ENCODE data around the gene METTL9. TPM values are rescaled to one million over a fixed set of nuclear protein-coding genes. Genes with fewer than 3 reads are reported as not detected.
A peak's percentile ranks its signal among the peaks of the same experiment; 100 is the strongest.
"Not testable (repeated sequence)": the region's sequence is repeated elsewhere in the genome, so short reads cannot be mapped to it uniquely, and the experiment has no call there.

The METTL9 gene
- polyA plus RNA-seq, 1 donor from 2014 or later, result 78.5 TPM

GRCh38 chr16:21666772-21667171 is 67.4 kb downstream of the METTL9 start:
- H3K27me3 Mint-ChIP-seq, result peaks cover 10% of the 10 kb centered on the region
- no peaks in the 10 kb centered on the region for H3K9me3 Mint-ChIP-seq
- peaks cover under 1 to 4% (median under 1%) of the 10 kb centered on the region in 3 donors for H3K4me1 Mint-ChIP-seq
- no peaks in the 10 kb centered on the region for H3K36me3 Mint-ChIP-seq
- no peak overlapping the region for H3K4me3 Mint-ChIP-seq
- H3K27ac Mint-ChIP-seq, result no peak overlapping the region

- peaks cover 0 to 4% (median 0%) of the 10 kb centered on the region in 3 donors for H3K4me1 Mint-ChIP-seq
- H3K4me3 Mint-ChIP-seq, result no peak overlapping the region
- H3K36me3 Mint-ChIP-seq, result no peaks in the 10 kb centered on the region
- H3K9me3 Mint-ChIP-seq, result no peaks in the 10 kb centered on the region
- no peak overlapping the region for H3K27ac Mint-ChIP-seq
- H3K27me3 Mint-ChIP-seq, result peaks cover 10% of the 10 kb centered on the region
Observed at GRCh38 chr16:21667575-21667974, 68.2 kb downstream of the METTL9 start.

- Mint-ChIP-seq H3K9me3 (no peaks in the 10 kb centered on the region), H3K36me3 (no peaks in the 10 kb centered on the region), H3K4me3 (no peak overlapping the region), H3K27ac (no peak overlapping the region), H3K27me3 (peaks cover 6% of the 10 kb centered on the region), H3K4me1 (no peaks in the 10 kb centered on the region)
Observed at GRCh38 chr16:21673469-21673868, 74.1 kb downstream of the METTL9 start.

GRCh38 chr16:21674456-21674855 is 75.1 kb downstream of the METTL9 start:
- H3K9me3 Mint-ChIP-seq, H3K36me3 Mint-ChIP-seq, H3K4me3 Mint-ChIP-seq, H3K4me1 Mint-ChIP-seq, H3K27me3 Mint-ChIP-seq, H3K27ac Mint-ChIP-seq: not testable (repeated sequence)

GRCh38 chr16:21680714-21681113 is 81.3 kb downstream of the METTL9 start:
- H3K9me3 Mint-ChIP-seq, H3K36me3 Mint-ChIP-seq, H3K27ac Mint-ChIP-seq, H3K4me3 Mint-ChIP-seq, H3K4me1 Mint-ChIP-seq: not testable (repeated sequence)
- H3K27me3 Mint-ChIP-seq, result peaks cover 12% of the 10 kb centered on the region

- H3K4me3 Mint-ChIP-seq, result no peak overlapping the region
- H3K27ac Mint-ChIP-seq, result no peak overlapping the region
- peaks cover 17% of the 10 kb centered on the region for H3K27me3 Mint-ChIP-seq
- peaks cover 0 to 1% (median 1%) of the 10 kb centered on the region in 3 donors for H3K4me1 Mint-ChIP-seq
- peaks cover 0 to 6% (median 0%) of the 10 kb centered on the region in 3 donors for H3K9me3 Mint-ChIP-seq
- peaks cover 1% of the 10 kb centered on the region for H3K36me3 Mint-ChIP-seq
Observed at GRCh38 chr16:21683184-21683583, 83.8 kb downstream of the METTL9 start.

GRCh38 chr16:21684199-21684598 is 84.8 kb downstream of the METTL9 start:
- Mint-ChIP-seq H3K4me3 (no peak overlapping the region), H3K9me3 (peaks cover 0 to 9% (median 2%) of the 10 kb centered on the region in 3 donors), H3K27me3 (peaks cover 20% of the 10 kb centered on the region), H3K4me1 (peaks cover 0 to 1% (median 1%) of the 10 kb centered on the region in 3 donors), H3K36me3 (peaks cover 3% of the 10 kb centered on the region), H3K27ac (peak overlapping the region in 1 of 3 donors; percentile 43)

GRCh38 chr16:21685034-21685455 is 85.7 kb downstream of the METTL9 start:
- Mint-ChIP-seq H3K4me1 (peaks cover 0 to 1% (median 1%) of the 10 kb centered on the region in 3 donors), H3K4me3 (no peak overlapping the region), H3K27me3 (peaks cover 21% of the 10 kb centered on the region), H3K27ac (no peak overlapping the region), H3K36me3 (peaks cover 3% of the 10 kb centered on the region), H3K9me3 (peaks cover 0 to 9% (median 2%) of the 10 kb centered on the region in 3 donors)

- H3K27ac Mint-ChIP-seq, result no peak overlapping the region
- H3K27me3 Mint-ChIP-seq, result peaks cover 14% of the 10 kb centered on the region
- H3K4me1 Mint-ChIP-seq, result peaks cover 0 to 1% (median 1%) of the 10 kb centered on the region in 3 donors
- peaks cover 0 to 9% (median 2%) of the 10 kb centered on the region in 3 donors for H3K9me3 Mint-ChIP-seq
- H3K36me3 Mint-ChIP-seq, result peaks cover 2% of the 10 kb centered on the region
- no peak overlapping the region for H3K4me3 Mint-ChIP-seq
Observed at GRCh38 chr16:21689107-21689506, 89.7 kb downstream of the METTL9 start.

- H3K27me3 Mint-ChIP-seq, result peaks cover 14% of the 10 kb centered on the region
- H3K4me3 Mint-ChIP-seq, H3K36me3 Mint-ChIP-seq, H3K27ac Mint-ChIP-seq, H3K4me1 Mint-ChIP-seq, H3K9me3 Mint-ChIP-seq: not testable (repeated sequence)
Observed at GRCh38 chr16:21690967-21691366, 91.6 kb downstream of the METTL9 start.

- Mint-ChIP-seq H3K36me3 (no peaks in the 10 kb centered on the region), H3K9me3 (no peaks in the 10 kb centered on the region), H3K27ac (no peak overlapping the region), H3K4me1 (no peaks in the 10 kb centered on the region), H3K27me3 (peaks cover 3% of the 10 kb centered on the region), H3K4me3 (no peak overlapping the region)
Observed at GRCh38 chr16:21694609-21695008, 95.2 kb downstream of the METTL9 start.

GRCh38 chr16:21697032-21697431 is 97.7 kb downstream of the METTL9 start:
- Mint-ChIP-seq H3K36me3 (no peaks in the 10 kb centered on the region), H3K4me1 (no peaks in the 10 kb centered on the region), H3K4me3 (no peak overlapping the region), H3K27me3 (peaks cover 5% of the 10 kb centered on the region), H3K27ac (no peak overlapping the region), H3K9me3 (no peaks in the 10 kb centered on the region)

GRCh38 chr16:21698169-21699032 is 99.0 kb downstream of the METTL9 start:
- Mint-ChIP-seq H3K4me1 (peaks cover 5 to 6% (median 5%) of the 10 kb centered on the region in 3 donors), H3K9me3 (no peaks in the 10 kb centered on the region), H3K4me3 (no peak overlapping the region), H3K36me3 (no peaks in the 10 kb centered on the region), H3K27me3 (peaks cover 9% of the 10 kb centered on the region), H3K27ac (no peak overlapping the region)

- Mint-ChIP-seq H3K4me3 (no peak overlapping the region), H3K27me3 (peaks cover 20% of the 10 kb centered on the region), H3K27ac (no peak overlapping the region), H3K9me3 (no peaks in the 10 kb centered on the region), H3K36me3 (peaks cover 2% of the 10 kb centered on the region), H3K4me1 (peaks cover 12 to 14% (median 13%) of the 10 kb centered on the region in 3 donors)
Observed at GRCh38 chr16:21701271-21701670, 101.9 kb downstream of the METTL9 start.

GRCh38 chr16:21702276-21702675 is 102.9 kb downstream of the METTL9 start:
- H3K4me3 Mint-ChIP-seq, result no peak overlapping the region
- no peak overlapping the region for H3K27ac Mint-ChIP-seq
- peaks cover 2% of the 10 kb centered on the region for H3K36me3 Mint-ChIP-seq
- peaks cover 13 to 14% (median 14%) of the 10 kb centered on the region in 3 donors for H3K4me1 Mint-ChIP-seq
- H3K9me3 Mint-ChIP-seq, result no peaks in the 10 kb centered on the region
- H3K27me3 Mint-ChIP-seq, result peaks cover 24% of the 10 kb centered on the region

- Mint-ChIP-seq H3K27ac (no peak overlapping the region), H3K36me3 (peaks cover 2% of the 10 kb centered on the region), H3K4me1 (peaks cover 13 to 14% (median 14%) of the 10 kb centered on the region in 3 donors), H3K9me3 (no peaks in the 10 kb centered on the region), H3K27me3 (peaks cover 24% of the 10 kb centered on the region), H3K4me3 (peak overlapping the region in 1 of 4 donors; percentile 56)
Observed at GRCh38 chr16:21703156-21703555, 103.8 kb downstream of the METTL9 start.
